HFF-Myc (cell line): ENCODE measurements around the gene FBXL4.

Source experiments
- DNase-seq: peaks from one replicate; pipeline ENCODE4 v3.0.0-alpha.2; 2011; ENCODE audit warnings: low read depth; ENCODE audit errors: extremely low read depth
- H3K4me3 ChIP-seq: replicated peaks from 2 replicates; pipeline ENCODE4 v1.5.1; 2011; ENCODE audit warnings: low read depth, mild to moderate bottlenecking, control low read depth, low read length
- TF ChIP-seq, protein P1 (sequence below): IDR thresholded peaks from 2 replicates; pipeline ENCODE4 v1.5.1; 2012; ENCODE audit warnings: mild to moderate bottlenecking, low read depth, low read length, control low read depth; ENCODE audit errors: missing control alignments

The FBXL4 gene

DNA sequence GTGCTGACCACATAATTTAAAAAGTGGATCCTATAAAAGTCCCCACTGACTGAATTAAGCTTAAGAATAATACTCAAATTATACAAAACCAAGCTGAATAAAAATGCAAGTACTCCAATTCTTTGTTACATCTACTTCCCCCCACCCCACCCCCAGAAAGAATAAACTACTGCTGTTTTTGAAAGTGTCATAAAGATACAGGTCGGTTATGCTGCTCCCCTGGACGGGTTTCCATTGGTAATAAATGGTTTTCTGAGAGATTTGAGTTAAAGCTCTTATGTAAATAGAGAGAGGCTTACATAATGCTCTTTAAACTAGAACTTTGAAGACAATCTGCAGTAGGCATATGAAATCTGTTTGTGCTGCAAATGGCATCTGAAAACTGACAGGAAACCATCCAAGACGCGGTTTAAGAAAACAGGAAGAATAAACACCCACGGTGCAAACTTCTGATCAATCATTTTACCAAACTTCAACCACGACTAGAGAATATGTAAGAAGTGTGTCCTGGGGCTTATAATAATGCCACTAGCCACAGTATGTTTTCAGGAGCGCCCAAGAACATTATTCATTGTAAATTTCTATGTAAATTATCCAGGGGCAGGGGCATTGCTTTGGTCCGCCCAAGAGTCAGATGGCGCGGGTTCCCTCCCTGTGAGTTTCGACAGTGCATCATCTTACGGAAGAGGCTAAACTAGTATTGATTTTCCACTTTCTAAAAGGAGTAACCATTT is 124.2 kb downstream of the FBXL4 start:
- no peak overlapping the region for H3K4me3 ChIP-seq
- TF ChIP-seq, protein P1, sequence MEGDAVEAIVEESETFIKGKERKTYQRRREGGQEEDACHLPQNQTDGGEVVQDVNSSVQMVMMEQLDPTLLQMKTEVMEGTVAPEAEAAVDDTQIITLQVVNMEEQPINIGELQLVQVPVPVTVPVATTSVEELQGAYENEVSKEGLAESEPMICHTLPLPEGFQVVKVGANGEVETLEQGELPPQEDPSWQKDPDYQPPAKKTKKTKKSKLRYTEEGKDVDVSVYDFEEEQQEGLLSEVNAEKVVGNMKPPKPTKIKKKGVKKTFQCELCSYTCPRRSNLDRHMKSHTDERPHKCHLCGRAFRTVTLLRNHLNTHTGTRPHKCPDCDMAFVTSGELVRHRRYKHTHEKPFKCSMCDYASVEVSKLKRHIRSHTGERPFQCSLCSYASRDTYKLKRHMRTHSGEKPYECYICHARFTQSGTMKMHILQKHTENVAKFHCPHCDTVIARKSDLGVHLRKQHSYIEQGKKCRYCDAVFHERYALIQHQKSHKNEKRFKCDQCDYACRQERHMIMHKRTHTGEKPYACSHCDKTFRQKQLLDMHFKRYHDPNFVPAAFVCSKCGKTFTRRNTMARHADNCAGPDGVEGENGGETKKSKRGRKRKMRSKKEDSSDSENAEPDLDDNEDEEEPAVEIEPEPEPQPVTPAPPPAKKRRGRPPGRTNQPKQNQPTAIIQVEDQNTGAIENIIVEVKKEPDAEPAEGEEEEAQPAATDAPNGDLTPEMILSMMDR = no peak
- no peak for DNase-seq

DNA sequence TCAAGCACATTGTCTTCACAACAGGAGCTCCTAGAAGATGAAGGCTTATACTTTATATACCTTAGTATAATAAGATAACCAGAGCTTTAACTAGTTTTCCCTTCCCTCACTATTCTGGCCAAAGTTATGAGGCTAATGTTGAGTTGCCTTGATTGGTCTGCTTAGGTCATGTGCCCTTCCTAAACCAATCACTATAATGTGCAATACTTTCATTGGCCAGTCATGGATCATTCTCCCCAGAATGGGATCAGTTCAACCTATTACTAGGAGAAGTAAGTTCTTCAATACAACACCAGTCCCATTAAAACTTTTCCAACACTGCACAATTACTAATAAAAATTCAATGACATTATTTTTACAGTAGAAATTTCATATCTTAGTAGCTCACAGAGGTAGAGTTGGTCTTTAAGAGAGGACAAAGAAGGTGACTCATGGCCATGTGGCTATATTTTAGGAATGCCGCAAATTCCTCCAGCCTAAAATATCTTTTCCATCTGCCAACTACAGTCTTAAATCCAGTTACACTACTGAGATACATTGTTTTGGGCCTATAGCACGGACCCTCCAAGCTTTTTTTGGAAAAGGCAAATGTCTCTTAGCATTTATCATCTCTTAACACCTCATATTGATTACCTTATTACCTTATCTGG is 125.9 kb downstream of the FBXL4 start:
- H3K4me3 ChIP-seq = no peak overlapping the region
- TF ChIP-seq, protein P1 = no peak
- no peak for DNase-seq
